Fibroblast of pulmonary artery (primary cell): Measurements from ENCODE around the gene IGHMBP2.

Source experiments
- DNase-seq: peaks from one replicate; pipeline ENCODE4 v3.0.0-alpha.2; 2010; ENCODE audit warnings: low read depth
- H3K4me3 ChIP-seq: replicated peaks from 2 replicates; pipeline ENCODE4 v1.5.1; 2011; ENCODE audit warnings: low read depth, mild to moderate bottlenecking, control low read depth, low read length, moderate library complexity
- TF ChIP-seq, protein P1 (sequence below): IDR thresholded peaks from 2 replicates; pipeline ENCODE4 v1.5.1; 2011; ENCODE audit warnings: mild to moderate bottlenecking, control low read depth, low read length, inconsistent platforms; ENCODE audit errors: missing control alignments

IGHMBP2 gene

DNA sequence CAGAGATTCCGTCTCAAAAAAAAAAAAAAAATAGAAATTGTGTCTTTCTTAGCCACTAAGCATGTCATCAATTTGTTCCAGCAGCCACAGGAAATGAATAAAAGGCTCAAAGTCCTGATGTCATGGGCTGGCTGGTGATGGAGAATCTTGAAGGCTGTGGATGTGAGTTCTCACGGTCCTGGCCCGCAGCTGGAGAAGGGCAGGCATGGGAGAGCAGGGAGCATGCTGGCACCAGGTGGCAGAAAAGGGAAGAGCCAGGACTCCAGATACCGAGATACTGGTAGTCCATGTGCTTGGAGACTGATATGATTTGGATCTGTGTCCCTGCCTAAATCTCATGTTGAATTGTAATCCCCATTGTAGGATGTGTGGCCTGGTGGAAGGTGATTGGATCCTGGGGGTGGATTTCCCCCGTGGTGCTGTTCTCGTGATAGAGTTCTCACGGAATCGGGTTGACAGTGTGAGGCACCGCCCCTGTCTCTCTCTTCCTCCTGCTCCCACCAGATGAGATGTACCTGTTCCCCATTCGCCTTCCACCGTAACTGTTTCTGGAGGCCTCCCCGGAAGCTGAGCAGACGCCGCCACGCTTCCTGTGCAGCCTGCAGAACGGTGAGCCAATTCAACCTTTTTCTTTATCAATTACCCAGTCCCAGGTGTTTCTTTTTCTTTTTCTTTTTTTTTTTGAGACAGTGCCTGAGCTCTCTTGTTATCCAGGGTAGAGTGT, 59.0 kb downstream of the IGHMBP2 start:
- no peak overlapping the region for H3K4me3 ChIP-seq
- DNase-seq: no peak
- TF ChIP-seq, protein P1, sequence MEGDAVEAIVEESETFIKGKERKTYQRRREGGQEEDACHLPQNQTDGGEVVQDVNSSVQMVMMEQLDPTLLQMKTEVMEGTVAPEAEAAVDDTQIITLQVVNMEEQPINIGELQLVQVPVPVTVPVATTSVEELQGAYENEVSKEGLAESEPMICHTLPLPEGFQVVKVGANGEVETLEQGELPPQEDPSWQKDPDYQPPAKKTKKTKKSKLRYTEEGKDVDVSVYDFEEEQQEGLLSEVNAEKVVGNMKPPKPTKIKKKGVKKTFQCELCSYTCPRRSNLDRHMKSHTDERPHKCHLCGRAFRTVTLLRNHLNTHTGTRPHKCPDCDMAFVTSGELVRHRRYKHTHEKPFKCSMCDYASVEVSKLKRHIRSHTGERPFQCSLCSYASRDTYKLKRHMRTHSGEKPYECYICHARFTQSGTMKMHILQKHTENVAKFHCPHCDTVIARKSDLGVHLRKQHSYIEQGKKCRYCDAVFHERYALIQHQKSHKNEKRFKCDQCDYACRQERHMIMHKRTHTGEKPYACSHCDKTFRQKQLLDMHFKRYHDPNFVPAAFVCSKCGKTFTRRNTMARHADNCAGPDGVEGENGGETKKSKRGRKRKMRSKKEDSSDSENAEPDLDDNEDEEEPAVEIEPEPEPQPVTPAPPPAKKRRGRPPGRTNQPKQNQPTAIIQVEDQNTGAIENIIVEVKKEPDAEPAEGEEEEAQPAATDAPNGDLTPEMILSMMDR: no peak

DNA sequence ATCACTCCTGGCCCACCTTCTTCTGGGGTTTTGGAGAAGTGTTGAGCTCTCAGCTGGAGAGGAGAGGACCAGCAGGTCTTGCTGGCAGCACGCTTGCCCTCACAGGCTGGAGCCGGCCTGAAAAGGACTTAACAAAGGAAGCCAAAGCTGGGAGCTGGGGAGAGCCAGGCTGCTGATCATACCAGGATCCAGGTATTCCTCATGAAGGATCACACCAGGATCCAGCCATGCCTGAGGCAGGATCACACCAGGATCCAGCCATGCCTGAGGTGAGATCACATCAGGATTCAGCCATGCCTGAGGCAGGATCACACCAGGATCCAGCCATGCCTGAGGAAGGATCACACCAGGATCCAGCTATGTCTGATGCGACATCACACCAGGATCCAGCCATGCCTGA, 60.1 kb downstream of the IGHMBP2 start:
- TF ChIP-seq, protein P1: no peak
- no peak overlapping the region for H3K4me3 ChIP-seq
- no peak for DNase-seq

DNA sequence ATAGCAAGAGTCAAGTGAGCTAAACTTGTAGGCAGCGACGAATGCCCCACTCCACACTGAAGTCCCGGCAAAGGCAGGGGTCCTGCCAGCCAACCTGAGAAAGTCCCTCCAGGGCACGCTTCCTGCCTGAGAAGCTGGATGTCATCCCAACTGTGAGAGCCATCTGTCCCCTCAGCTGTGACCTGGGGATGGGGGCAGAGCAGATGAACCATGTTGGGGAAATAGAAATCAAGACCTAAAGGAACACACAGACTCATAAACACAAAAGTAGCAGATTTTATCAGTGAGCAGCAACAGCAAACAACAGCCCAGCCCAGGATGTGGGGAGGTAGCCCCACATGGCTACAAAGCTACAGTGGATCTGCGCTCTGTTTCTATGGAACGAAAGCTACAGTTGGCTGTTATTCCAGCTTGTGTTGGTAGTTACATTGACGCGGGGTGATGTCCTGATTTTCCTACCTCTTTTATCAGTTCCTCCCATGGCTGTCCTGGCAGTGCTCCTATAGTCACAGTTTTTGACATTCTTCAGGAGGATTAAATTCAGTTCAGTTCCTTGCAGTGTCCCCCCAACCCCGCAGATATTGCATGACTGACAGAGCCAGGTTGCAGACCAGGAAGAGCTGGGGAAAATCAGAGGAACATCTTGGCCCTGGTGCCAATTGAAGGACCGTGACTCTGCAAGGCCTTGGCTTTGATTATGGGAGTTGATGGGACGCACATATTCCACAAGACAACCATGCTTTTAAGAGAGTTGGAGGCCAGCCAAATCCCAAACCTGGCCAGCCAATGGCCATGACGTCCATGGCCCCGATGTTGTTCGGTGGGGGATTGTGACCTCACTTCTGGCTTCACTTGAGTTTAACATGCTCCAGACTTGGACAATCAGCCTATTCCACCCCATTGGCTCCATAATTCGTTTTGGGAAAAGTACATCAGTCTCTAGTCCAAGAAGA, 62.5 kb downstream of the IGHMBP2 start:
- no peak for DNase-seq
- TF ChIP-seq, protein P1: no peak
- H3K4me3 ChIP-seq: no peak overlapping the region

DNA sequence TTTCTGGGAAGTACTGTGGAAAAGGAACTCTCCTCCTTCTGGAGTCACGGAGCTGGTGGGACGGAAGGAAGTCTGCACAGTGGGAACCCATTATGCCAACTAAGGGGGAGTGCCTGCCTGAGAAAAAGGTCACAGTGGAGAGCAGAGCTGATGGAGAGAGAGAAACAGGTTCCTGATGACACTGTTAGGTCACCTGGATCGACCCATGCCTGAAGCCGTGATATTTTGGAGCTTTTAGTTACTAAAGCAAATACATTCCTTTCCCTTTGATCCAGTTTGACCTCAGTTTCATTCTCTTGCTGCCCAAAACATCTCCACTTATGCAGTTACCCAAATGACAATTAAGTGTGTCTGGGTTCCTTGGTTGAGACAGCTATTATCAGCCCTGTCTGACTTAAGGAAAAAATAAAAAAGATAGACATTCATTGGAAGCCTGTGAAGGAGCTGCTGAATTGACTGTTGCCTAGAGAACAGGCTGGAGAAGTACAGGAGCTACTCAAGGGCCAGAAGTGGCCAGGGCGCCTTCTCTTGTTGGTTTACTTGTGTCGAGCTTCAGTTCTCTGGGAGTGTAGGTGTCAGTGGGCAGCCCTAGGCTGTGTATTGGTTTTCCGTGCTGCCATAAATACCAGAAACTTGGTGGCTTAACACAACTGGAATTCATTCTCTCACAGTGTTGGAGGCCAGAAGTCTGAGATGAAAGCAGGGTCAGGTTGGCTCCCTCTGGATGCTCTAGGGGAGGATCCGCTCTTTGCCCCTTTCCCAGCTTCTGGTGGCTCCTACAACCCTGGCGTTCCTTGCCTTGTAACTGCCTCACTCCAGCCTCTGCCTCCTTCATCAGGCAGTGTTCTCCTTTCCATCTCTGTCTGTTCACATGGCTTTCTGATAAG, 63.4 kb downstream of the IGHMBP2 start:
- H3K4me3 ChIP-seq: no peak overlapping the region
- TF ChIP-seq, protein P1: no peak
- no peak for DNase-seq

DNA sequence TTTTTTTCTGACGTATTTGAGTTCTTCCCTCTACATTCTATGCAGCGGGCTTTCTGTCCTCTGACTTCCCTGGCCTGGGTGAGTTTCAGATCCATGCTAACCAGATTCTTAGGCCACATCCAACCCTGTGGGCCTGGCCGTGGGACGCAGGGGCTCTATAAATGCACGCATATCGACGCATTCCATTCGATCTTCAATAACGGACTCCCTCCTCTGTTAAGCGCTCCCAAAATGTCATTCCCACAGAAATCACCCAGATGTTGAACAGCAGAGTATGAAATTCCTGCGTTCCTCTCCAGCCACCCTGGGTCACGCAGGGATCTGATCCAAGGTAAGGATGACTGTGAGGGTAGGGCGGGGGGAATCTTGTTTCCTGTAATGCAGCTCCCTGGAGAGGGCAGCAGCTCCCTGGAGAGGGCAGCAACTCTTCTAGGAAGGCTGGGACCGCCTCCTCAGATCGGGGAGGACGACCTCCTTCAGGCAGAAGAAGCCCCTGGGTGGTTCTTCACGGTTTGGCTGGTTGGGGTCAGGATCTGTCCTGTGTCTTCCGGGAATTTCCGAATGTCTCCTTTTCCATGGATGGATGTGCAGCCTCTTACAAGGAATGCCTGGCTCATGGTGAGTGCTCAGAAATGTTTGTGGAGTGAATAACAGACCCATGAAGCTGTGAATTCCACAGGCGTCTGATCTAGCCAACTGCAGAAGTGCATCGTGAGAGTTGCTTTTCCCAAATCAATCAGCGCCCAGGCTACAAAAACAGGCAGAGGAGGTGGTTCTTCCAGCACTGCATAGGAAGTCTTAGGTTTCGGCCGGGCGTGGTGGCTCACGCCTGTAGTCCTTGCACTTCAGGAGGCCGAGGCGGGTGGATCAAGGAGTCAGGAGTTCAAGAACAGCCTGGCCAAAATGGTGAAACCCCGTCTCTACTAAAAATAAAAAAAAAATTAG, 64.9 kb downstream of the IGHMBP2 start:
- TF ChIP-seq, protein P1: no peak
- no peak for DNase-seq
- no peak overlapping the region for H3K4me3 ChIP-seq
